Measurements from ENCODE around the gene RNF169. TPM values are rescaled to one million over a fixed set of nuclear protein-coding genes. Genes with fewer than 3 reads are reported as not detected.

Gene RNF169
- total RNA-seq (10 to 100 TPM; 18.1 to 19.4 TPM), total RNA-seq (106 to 113 reads per million in 2 donors)

GRCh38 chr11:74748211-74749126 is at the start of gene RNF169:
TSS of gene RNF169 (plus strand) at chr11:74748849. CDS start at chr11:74748881, 32 bp downstream.
- Mint-ChIP-seq H3K36me3 (ENCODE audit: low read depth) (peaks cover 4% of the 10 kb centered on the region), H3K4me3 (peak within 1 kb of the TSS; percentile 97)
- ATAC-seq: peak; percentile 99

GRCh38 chr11:74699615-74700396 is 48.8 kb upstream of the RNF169 start:
- no peak for DNase-seq
- ATAC-seq: no peak
- Mint-ChIP-seq H3K27me3 (peaks cover 25% of the 10 kb centered on the region), H3K4me3 (no peak overlapping the region), H3K36me3 (ENCODE audit: low read depth) (peaks cover 2% of the 10 kb centered on the region), H3K4me1 (peaks cover 9% of the 10 kb centered on the region), H3K27ac (no peak overlapping the region)
- no peaks in the 10 kb centered on the region for H3K9me3 ChIP-seq (ENCODE audit: control insufficient read depth, low read length, poor library complexity, severe bottlenecking)

More at GRCh38 chr11:74748211-74749126, at the start of gene RNF169:
- Mint-ChIP-seq H3K4me1 (peaks cover 31% of the 10 kb centered on the region), H3K27ac (peak within 1 kb of the TSS; percentile 94), H3K27me3 (no peaks in the 10 kb centered on the region)
- DNase-seq: peak; percentile 72 to 83 (median 75)
- H3K9me3 ChIP-seq (ENCODE audit: control insufficient read depth, low read length, poor library complexity, severe bottlenecking): no peaks in the 10 kb centered on the region

GRCh38 chr11:74701351-74701750 is 47.3 kb upstream of the RNF169 start:
- Mint-ChIP-seq H3K4me3 (no peak overlapping the region), H3K27ac (no peak overlapping the region), H3K4me1 (peaks cover 9% of the 10 kb centered on the region), H3K36me3 (ENCODE audit: low read depth) (peaks cover 2% of the 10 kb centered on the region), H3K27me3 (peaks cover 14% of the 10 kb centered on the region)
- no peaks in the 10 kb centered on the region for H3K9me3 ChIP-seq (ENCODE audit: control insufficient read depth, low read length, poor library complexity, severe bottlenecking)
- ATAC-seq: no peak
- no peak for DNase-seq

GRCh38 chr11:74702383-74703007 is 46.2 kb upstream of the RNF169 start:
- DNase-seq: peak; percentile 22 to 43 (median 28)
- Mint-ChIP-seq H3K27me3 (peaks cover 2% of the 10 kb centered on the region), H3K36me3 (ENCODE audit: low read depth) (peaks cover under 1% of the 10 kb centered on the region), H3K4me1 (peaks cover 3% of the 10 kb centered on the region), H3K4me3 (no peak overlapping the region), H3K27ac (peak overlapping the region; percentile 37)
- peak; percentile 82 for ATAC-seq
- H3K9me3 ChIP-seq (ENCODE audit: control insufficient read depth, low read length, poor library complexity, severe bottlenecking): no peaks in the 10 kb centered on the region

GRCh38 chr11:74703211-74703610 is 45.4 kb upstream of the RNF169 start:
- DNase-seq: no peak
- no peaks in the 10 kb centered on the region for H3K9me3 ChIP-seq (ENCODE audit: control insufficient read depth, low read length, poor library complexity, severe bottlenecking)
- H3K27ac Mint-ChIP-seq: no peak overlapping the region
- no peak overlapping the region for H3K4me3 Mint-ChIP-seq
- no peaks in the 10 kb centered on the region for H3K36me3 Mint-ChIP-seq (ENCODE audit: low read depth)
- ATAC-seq: no peak
- no peaks in the 10 kb centered on the region for H3K27me3 Mint-ChIP-seq
- peaks cover 2% of the 10 kb centered on the region for H3K4me1 Mint-ChIP-seq

GRCh38 chr11:74707182-74707581 is 41.5 kb upstream of the RNF169 start:
- ATAC-seq (no peak), DNase-seq (no peak)
- Mint-ChIP-seq H3K36me3 (ENCODE audit: low read depth) (no peaks in the 10 kb centered on the region), H3K4me1 (peaks cover 2% of the 10 kb centered on the region), H3K27me3 (no peaks in the 10 kb centered on the region), H3K27ac (no peak overlapping the region), H3K4me3 (no peak overlapping the region)
- no peaks in the 10 kb centered on the region for H3K9me3 ChIP-seq (ENCODE audit: control insufficient read depth, low read length, poor library complexity, severe bottlenecking)

- no peak overlapping the region for H3K27ac Mint-ChIP-seq
- no peaks in the 10 kb centered on the region for H3K36me3 Mint-ChIP-seq (ENCODE audit: low read depth)
- peaks cover 2% of the 10 kb centered on the region for H3K4me1 Mint-ChIP-seq
- no peak for ATAC-seq
- no peaks in the 10 kb centered on the region for H3K27me3 Mint-ChIP-seq
- H3K4me3 Mint-ChIP-seq: no peak overlapping the region
- DNase-seq: no peak
- no peaks in the 10 kb centered on the region for H3K9me3 ChIP-seq (ENCODE audit: control insufficient read depth, low read length, poor library complexity, severe bottlenecking)
Observed at GRCh38 chr11:74707602-74708510, 40.8 kb upstream of the RNF169 start.

- H3K36me3 Mint-ChIP-seq (ENCODE audit: low read depth): no peaks in the 10 kb centered on the region
- H3K4me3 Mint-ChIP-seq: no peak overlapping the region
- no peaks in the 10 kb centered on the region for H3K4me1 Mint-ChIP-seq
- DNase-seq (no peak), ATAC-seq (no peak)
- H3K27ac Mint-ChIP-seq: no peak overlapping the region
- no peaks in the 10 kb centered on the region for H3K27me3 Mint-ChIP-seq
- H3K9me3 ChIP-seq (ENCODE audit: control insufficient read depth, low read length, poor library complexity, severe bottlenecking): no peaks in the 10 kb centered on the region
Observed at GRCh38 chr11:74709175-74709574, 39.5 kb upstream of the RNF169 start.

- no peak for DNase-seq
- H3K27me3 Mint-ChIP-seq: no peaks in the 10 kb centered on the region
- no peak overlapping the region for H3K4me3 Mint-ChIP-seq
- H3K36me3 Mint-ChIP-seq (ENCODE audit: low read depth): no peaks in the 10 kb centered on the region
- H3K4me1 Mint-ChIP-seq: peaks cover 2% of the 10 kb centered on the region
- no peak overlapping the region for H3K27ac Mint-ChIP-seq
- ATAC-seq: no peak
- H3K9me3 ChIP-seq (ENCODE audit: control insufficient read depth, low read length, poor library complexity, severe bottlenecking): no peaks in the 10 kb centered on the region
Observed at GRCh38 chr11:74710281-74710938, 38.2 kb upstream of the RNF169 start.

- peaks cover 2% of the 10 kb centered on the region for H3K4me1 Mint-ChIP-seq
- no peaks in the 10 kb centered on the region for H3K36me3 Mint-ChIP-seq (ENCODE audit: low read depth)
- ATAC-seq (no peak), DNase-seq (no peak)
- no peak overlapping the region for H3K4me3 Mint-ChIP-seq
- no peak overlapping the region for H3K27ac Mint-ChIP-seq
- no peaks in the 10 kb centered on the region for H3K27me3 Mint-ChIP-seq
- H3K9me3 ChIP-seq (ENCODE audit: control insufficient read depth, low read length, poor library complexity, severe bottlenecking): no peaks in the 10 kb centered on the region
Observed at GRCh38 chr11:74713686-74714085, 35.0 kb upstream of the RNF169 start.

GRCh38 chr11:74714904-74715303 is 33.7 kb upstream of the RNF169 start:
- H3K4me3 Mint-ChIP-seq: no peak overlapping the region
- no peaks in the 10 kb centered on the region for H3K27me3 Mint-ChIP-seq
- ATAC-seq (no peak), DNase-seq (no peak)
- H3K27ac Mint-ChIP-seq: no peak overlapping the region
- H3K4me1 Mint-ChIP-seq: peaks cover 2% of the 10 kb centered on the region
- no peaks in the 10 kb centered on the region for H3K36me3 Mint-ChIP-seq (ENCODE audit: low read depth)
- H3K9me3 ChIP-seq (ENCODE audit: control insufficient read depth, low read length, poor library complexity, severe bottlenecking): no peaks in the 10 kb centered on the region

All from T-helper 17 cell (primary cell).